ENCODE measurements around the gene BICRA. TPM values are rescaled to one million over a fixed set of nuclear protein-coding genes. Genes with fewer than 3 reads are reported as not detected.
A peak's percentile ranks its signal among the peaks of the same experiment; 100 is the strongest.
"Not testable (repeated sequence)": the region's sequence is repeated elsewhere in the genome, so short reads cannot be mapped to it uniquely, and the experiment has no call there.

Gene BICRA
- total RNA-seq, 1 experiment from 2014 or later, result 3.8 TPM

DNA sequence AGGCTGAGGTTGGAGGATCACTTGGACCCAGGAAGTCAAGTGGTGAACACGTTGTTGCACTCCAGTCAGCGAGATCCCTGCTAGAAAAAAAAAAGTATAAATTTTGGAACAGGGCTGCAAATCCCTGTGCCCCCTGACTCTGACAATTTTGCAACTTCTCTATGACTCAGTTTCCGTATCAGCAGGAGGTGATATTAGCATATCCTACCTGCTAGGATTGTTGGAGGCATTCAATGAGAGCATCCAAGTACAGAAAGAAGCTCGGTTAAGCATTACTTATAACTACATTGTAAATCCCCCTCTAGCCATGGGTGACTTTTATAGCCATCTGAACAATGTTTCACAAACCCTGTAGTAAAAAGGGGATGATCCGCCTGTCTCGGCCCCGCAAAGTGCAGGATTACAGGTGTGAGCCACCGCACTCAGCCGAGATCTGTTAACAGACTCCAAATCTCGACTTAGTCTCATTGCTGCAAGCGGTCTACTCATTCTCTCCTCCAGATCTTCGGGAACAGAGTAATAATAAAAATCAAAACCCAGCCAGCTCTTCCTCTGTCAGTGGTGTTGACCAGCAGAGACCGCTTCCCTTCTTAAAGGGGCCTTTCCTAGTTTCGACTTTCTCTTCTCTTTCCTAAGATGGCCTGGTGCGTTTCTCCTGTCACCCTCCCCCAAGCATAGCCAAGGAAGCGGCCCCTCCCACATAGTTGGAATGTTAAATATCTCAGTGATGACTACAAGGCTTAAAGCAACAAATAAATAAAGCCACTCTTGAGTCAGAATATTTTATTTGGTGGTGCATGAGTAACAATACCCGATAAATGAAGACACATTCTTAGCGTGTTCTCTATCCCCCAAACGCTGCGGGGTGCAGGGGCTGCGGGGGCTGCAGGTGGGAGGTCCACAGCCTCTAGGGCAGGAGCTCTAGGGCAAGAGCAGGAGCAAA, 10.3 kb upstream of the BICRA start:
- in situ Hi-C loops (cut with HindIII; ENCODE audit: low pct_unique_long_range_greater_than_20kb, low sequenced_read_pairs), result no loop called here
- DNase-seq (ENCODE audit: low read depth, low spot score), result peak; percentile 77

DNA sequence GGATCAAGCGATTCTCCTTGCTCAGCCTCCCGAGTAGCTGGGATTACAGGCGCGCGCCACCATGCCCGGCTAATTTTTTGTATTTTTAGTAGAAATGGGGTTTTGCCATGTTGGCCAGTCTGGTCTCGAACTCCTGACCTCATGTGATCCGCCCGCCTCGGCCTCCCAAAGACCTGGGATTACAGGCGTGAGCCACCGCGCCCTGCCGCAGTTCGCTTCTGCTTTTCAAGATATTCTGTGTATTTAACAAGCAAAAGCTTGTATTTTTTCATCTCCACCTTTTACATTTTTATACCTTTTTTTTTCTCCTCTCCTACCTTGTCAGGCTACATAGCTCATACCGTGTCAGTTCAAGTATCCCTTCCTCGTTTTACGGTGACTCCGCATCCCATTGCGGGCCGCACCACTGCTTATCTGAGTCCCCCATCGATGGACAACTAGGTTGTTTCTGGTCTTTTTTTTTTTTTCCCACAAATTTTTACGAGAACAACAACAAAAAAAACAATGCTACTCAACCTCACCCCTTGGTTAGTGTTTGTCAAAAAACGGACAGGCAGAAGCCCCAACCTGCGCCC, 9.2 kb upstream of the BICRA start:
- in situ Hi-C loops (cut with HindIII; ENCODE audit: low pct_unique_long_range_greater_than_20kb, low sequenced_read_pairs); DNase-seq (ENCODE audit: low read depth, low spot score): not testable (repeated sequence)

DNA sequence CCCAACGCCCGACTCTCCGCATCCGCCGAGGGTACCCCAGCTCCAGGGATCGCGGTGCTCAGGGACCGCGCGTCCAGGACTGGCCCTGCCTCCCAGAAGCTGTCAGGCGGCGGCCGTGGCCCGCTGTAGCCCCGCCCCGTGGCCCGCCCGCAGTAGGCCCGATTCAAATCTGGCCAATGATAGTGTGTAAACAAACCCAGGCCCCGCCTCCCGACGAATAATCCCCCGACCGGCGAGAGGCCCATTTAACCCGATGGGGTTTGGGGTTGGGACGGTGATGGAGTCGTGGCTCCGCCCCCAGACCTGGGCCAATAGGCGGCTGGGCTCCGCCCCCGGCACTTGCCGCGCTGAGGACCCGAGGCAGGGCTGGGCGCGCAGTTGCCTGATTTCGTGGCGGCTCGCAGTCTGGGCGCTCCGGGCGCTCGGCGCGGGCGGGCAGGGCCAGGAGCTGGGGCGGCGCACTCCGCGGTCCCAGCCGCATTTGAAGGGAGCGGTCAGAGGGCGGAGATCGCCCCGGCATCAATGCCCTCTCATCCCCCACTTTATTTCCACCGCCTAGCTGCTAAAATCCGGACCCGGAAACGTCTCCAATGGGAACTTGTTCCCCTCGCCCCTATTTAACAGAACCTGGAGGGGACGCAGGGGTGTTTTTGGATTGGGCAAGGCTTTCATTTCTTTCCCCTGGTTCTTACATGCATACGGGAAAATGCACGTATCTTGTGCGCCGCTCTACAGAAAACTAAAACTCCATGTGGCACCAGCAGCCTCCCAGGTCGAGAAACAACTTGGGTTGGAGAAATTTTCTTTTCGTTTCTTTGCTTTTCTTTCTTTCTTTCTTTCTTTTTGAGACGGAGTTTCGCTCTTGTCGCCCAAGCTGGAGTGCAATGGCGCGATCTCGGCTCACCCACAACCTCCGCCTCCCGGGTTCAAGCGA, 8.4 kb upstream of the BICRA start:
- peak; percentile 98 for DNase-seq (ENCODE audit: low read depth, low spot score)
- in situ Hi-C loops (cut with HindIII; ENCODE audit: low pct_unique_long_range_greater_than_20kb, low sequenced_read_pairs), result no loop called here

DNA sequence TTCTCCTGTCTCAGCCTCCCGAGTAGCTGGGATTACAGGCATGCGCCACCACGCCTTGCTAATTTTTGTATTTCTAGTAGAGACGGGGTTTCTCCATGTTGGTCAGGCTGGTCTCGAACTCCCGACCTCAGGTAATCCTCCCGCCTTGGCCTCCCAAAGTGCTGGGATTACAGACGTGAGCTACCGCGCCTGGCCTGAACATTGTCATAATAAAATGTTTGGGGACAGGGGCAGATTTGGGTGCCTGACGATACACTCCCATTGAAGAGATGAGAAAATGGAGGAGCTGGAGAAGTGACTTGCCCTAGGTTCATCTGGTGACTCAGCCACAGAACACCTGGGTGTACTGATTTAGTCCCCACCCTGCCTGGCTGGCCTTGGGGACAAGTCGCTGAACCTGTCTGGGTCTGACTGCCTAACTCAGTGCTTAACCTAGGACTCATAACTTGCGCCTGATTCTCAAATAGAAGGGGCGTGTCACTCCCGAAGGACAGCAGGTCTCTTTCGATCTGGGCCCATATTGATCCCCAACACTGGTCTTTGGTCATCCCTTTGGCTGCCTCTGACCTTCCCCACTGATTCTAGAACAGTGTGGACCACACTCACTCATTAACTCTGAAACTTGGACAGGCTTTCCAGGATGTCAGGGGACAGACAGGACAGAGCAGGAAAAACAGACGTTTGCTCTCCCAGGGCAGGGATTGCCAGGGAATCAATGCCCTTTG, 7.6 kb upstream of the BICRA start:
- no peak for DNase-seq (ENCODE audit: low read depth, low spot score)
- in situ Hi-C loops (cut with HindIII; ENCODE audit: low pct_unique_long_range_greater_than_20kb, low sequenced_read_pairs), result no loop called here

DNA sequence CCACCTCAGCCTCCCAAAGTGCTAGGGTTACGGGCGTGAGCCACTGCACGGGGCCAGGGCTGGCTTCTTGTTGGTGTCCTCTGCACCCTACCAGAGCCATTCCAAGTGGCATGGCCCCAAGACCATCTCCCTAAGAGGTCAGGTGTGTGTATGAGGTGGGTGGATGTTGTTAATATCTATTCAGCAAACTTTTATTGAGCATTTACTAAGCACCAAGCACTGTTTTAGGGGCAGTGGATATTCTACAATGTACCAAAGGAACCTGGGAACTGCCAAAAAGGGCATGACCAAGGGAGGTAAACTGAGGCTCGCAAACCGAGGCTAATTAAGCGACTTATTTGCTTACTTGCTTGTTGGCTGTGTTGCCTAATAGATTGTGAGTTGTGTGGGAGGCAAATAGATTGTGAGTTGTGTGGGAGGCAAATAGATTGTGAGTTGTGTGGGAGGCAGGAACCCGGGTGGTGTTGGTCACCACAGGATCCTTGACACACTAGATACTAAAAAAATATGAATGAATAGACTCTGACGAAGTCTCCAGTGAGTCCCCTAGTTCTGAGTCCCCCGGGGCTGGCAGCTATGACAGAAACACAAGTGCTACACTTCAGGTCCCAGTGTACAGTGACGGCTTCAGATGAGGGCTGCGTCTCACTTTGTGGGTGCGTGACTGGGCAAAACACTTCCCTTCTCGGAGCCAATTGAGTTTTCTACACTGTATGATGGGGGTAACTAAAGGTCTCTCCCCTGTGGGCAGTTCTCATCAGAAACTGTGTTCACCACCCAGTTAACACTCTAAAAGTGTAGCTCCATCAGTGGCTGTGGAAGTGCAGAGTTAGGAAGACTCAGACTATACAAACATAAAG, 5.0 kb upstream of the BICRA start:
- in situ Hi-C loops (cut with HindIII; ENCODE audit: low pct_unique_long_range_greater_than_20kb, low sequenced_read_pairs), result no loop called here
- DNase-seq (ENCODE audit: low read depth, low spot score), result no peak

DNA sequence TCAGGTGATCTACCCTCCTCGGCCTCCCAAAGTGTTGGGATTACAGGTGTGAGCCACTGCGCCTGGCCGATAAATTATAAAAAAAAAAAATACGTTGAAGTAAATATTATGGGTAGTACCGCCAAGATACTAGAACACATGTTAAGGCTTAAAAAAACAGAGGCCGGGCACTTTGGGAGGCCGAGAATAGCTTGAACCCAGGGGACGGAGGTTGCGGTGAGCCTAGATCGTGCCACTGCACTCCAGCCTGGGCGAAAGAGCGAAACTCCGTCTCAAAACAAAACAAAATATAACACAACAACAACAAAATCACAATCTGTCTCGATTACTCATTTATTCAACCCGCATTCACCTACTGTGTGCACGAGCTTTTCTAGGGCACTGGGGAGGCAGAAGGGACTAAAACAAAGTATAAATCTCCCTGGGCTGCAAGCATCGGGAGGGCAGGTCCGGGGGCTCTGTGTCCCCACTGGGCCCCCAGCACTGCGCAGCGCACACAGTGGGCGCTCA, 1.3 kb upstream of the BICRA start:
- in situ Hi-C loops (cut with HindIII; ENCODE audit: low pct_unique_long_range_greater_than_20kb, low sequenced_read_pairs), result no loop called here

DNA sequence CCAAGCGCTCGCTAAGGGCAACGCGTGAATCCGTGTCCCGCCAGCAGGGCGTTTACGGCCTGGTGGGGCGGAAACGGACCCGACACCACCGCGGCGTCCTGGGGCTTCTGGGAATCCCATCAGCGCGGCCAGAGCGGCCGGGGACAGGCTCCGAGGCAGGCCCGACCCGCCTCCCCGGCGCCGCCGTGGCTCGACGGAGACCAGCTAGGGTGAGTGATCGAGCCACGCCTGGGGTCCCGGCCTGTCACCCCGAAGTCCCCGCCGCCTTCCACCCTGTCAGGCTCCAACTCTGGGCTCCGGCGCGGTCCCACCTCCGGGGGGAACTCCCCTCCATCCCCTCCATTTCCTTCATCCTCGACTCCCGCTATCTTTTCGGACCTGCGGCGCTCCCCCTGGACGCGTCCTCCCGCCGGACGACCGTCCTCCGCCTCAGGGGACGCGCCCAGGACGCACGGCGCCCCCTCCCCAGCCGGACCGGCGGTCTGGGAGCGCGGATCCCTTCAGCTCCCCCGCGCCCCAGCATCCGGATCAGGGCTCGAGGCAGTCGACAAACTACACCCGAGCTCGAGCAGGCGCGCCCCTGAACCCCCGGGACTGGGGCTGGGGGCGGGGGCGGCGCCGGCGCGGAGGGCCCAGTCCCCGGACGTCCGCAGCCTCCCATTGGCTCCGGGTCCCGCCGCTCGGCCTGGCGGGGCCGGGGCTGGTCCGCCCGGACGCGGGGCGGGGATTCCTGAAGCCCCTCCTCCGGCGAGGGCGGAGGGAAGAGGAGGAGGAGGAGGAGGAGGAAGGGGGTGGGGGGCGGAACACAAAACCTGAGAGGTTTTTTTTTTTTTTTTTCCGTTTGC, 638 bp upstream of the BICRA start:
- peak; percentile 90 for DNase-seq (ENCODE audit: low read depth, low spot score)
- in situ Hi-C loops (cut with HindIII; ENCODE audit: low pct_unique_long_range_greater_than_20kb, low sequenced_read_pairs), result no loop called here

More for the DNA sequence above, 1.3 kb upstream of the BICRA start:
- DNase-seq (ENCODE audit: low read depth, low spot score), result no peak

DNA sequence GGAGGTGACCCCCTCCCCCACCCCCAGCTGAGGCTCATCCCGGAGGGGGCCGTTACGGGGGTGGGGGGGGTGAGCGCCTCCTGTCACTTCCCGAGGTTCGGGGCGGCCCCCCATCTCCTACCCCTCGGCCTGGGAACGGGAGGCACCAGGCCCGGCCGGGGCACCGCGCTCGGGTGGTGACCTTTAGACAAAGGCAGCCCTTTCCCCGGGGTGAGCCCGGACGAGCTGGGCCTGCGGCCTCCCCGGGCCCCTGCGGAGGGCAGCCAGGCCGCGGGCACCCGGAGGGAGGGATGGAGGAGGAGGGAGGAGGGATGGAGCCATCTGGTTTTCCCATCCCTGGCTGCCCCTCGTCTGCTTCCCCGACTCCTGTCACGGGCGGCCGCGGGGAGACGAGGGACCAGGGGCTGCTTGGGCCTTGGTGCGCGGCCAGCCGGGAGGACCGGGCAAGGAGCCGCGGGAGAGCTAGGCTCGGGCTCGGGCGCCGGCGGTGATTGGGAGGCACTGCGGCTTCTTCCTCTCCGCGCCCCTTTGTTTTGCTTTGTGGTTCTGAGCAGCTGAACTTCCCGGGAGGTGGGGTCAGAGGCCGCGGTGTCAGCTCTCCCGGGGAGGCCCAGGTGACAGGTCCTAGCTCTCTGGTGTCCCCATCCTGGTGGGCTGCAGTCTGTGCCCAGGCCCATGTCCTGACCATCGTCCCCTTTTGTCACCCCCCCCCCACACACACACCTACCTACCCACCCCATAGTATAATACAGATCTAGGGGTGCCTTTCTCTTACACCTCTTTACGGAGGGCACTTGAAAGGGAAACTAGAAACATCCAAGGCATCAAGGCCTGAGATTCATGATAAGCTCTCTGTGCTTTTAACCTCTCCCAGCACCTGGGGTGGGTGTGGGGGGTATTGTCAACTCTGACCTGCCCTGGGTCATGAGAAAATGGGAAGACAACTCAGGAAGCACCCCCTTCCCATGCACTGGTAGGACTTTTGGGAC, 1.3 kb downstream of the BICRA start:
- in situ Hi-C loops (cut with HindIII; ENCODE audit: low pct_unique_long_range_greater_than_20kb, low sequenced_read_pairs), result no loop called here
- no peak for DNase-seq (ENCODE audit: low read depth, low spot score)

DNA sequence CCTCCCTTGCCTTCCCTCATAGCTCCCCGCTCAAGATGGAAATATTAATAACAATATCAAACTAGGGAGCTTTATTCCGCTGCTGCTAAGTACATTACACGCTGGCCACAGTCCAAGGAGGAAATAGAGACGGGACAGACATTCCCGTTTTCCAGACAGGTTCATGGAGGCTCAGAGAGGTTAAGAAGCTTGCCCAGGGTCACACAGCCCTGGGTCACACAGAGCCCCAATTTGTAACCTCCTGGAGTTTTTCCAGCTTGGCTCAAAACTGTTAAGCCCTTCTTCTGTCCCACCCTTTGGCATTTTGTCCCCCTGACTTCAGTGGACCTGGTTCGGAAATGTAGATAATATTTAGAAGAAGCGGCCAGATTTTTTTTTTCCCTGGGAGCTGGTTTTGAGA, 2.0 kb downstream of the BICRA start:
- in situ Hi-C loops (cut with HindIII; ENCODE audit: low pct_unique_long_range_greater_than_20kb, low sequenced_read_pairs), result no loop called here
- DNase-seq (ENCODE audit: low read depth, low spot score), result no peak

DNA sequence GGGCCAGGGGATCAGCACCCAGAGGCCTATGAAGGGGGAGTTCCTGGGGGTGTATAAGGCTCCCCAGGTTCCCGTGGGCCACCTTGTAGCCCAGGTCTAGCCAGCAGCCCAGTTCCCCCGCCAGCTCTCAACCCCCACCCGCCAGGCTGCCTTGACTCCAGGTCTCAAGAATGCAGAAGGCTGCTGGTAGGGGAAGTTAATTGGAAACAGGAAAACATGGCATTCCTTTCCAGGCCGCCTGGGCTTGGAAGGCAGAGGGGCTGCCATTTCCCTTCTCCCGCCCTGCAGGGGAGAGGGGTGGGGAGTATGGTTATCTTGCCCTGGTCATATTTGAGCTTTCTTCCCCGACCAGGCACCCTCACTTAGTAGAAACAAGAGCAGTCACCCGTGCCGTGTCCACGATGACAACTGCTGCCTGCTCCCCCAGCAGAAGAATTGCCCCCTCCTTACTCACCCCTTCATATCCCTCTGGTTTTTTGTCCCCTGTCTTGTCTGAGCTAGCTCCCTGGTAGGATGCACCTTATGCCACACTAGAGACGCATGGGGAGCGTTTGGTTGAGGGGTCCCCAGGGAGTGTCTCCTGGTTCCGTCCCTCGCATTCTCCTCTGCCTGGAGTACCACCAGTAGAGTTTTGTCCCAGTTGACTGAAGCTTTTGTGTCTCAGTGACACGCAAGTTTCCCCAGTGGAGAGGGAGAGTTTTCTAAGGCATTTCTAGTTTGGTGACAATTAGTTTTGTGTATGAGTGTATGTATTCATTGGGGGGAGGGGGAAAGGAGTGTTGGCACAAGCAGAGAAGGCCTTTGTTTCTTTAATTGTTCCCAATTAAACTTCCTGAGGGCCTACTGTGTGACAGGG, 4.5 kb downstream of the BICRA start:
- DNase-seq (ENCODE audit: low read depth, low spot score), result no peak
- in situ Hi-C loops (cut with HindIII; ENCODE audit: low pct_unique_long_range_greater_than_20kb, low sequenced_read_pairs), result no loop called here

DNA sequence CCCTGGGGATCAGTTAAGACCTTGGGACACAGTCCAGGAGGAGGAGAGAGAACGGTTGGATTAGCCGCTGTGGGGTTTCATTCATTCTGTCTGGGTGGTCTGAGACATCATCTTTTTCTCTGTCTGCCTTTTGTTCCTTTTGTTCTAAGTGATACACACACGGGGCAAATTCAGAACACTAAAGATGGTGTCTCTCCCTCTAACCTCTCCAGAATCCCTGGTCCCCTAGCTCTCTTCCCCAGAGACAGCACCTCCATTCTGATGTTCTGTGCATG, 5.0 kb downstream of the BICRA start:
- in situ Hi-C loops (cut with HindIII; ENCODE audit: low pct_unique_long_range_greater_than_20kb, low sequenced_read_pairs), result no loop called here
- no peak for DNase-seq (ENCODE audit: low read depth, low spot score)

DNA sequence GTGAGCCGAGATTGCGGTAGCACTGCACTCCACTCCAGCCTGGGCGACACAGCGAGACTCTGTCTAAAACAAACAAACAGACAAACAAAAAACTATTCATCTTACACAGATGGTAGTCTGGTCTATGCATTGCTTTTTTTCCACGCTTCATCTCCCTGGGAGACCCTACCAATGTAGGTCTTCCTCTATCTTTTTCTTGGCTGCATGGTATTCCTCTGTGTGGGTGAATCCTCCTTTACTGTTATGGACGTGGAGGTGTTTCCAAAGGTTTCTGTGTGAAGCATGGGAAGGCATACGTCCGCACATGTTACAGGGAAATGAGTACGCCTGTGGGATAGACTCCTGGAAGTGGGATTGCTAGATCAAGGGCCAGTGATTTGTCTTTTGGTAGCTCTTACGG, 5.6 kb downstream of the BICRA start:
- in situ Hi-C loops (cut with HindIII; ENCODE audit: low pct_unique_long_range_greater_than_20kb, low sequenced_read_pairs), result no loop called here
- no peak for DNase-seq (ENCODE audit: low read depth, low spot score)

DNA sequence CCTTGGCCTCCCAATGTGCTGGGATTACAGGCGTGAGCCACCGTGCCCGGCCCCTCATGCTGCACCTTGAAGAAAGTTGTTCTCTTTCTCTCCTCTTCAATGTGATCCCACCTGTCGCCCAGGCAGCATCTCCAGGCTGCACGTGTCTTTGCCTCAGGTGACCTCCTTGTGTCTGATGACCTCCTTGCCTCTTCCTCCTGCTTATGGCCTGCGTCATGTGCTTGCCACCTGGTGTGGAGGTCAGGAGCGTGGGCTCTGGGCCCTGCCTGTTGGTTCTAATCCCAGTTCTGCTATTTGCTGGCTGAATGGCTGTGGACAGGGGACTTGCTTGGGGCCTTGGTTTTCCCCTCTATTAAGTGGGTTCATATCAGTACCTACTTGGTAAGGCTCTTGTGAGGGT, 6.3 kb downstream of the BICRA start:
- in situ Hi-C loops (cut with HindIII; ENCODE audit: low pct_unique_long_range_greater_than_20kb, low sequenced_read_pairs), result no loop called here
- peak; percentile 25 for DNase-seq (ENCODE audit: low read depth, low spot score)

DNA sequence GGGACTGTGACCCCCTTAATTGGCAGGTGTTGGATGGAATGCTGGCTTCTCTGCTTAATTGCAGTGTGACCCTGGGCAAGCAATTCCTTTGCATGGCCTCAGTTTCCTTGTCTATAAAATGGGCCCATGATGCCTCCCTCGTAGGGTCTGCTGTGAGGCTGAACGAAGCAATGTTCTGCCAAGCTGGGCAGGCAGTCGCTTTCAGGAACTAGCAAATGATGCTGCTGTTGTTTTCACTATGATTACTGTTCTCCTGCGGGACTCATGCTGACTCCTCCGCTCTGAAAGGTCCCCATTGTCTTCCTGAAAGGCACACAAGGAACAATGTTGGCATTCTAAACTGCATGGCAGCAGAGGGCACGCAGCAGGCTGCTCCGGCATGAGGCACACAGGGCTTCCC, 6.8 kb downstream of the BICRA start:
- in situ Hi-C loops (cut with HindIII; ENCODE audit: low pct_unique_long_range_greater_than_20kb, low sequenced_read_pairs), result no loop called here
- peak; percentile 93 for DNase-seq (ENCODE audit: low read depth, low spot score)
